Parathyroid adenoma (tissue), 2 donors: ENCODE measurements around the gene ITPR1.
A peak's percentile ranks its signal among the peaks of the same experiment; 100 is the strongest.

Experiments used
- H2AFZ ChIP-seq: fragments of 300-600 bp; sonication (generic); one replicate; pipeline ENCODE4 v1.7.0; 2017; ENCODE audit warnings: antibody characterized with exemption, mild to moderate bottlenecking
- H3K27ac ChIP-seq: fragments of 300-600 bp; sonication (generic); one replicate; pipeline ENCODE4 v1.7.0; 2017
- H3K27me3 ChIP-seq: fragments of 300-600 bp; sonication (generic); one replicate; pipeline ENCODE4 v1.7.0; 2017; ENCODE audit warnings: low read length; ENCODE audit not compliant: control insufficient read depth, insufficient read depth
- H3K36me3 ChIP-seq: fragments of 300-600 bp; sonication (generic); one replicate; pipeline ENCODE4 v1.7.0; 2017; ENCODE audit warnings: low read length; ENCODE audit not compliant: control insufficient read depth, insufficient read depth
- H3K4me1 ChIP-seq: fragments of 300-600 bp; sonication (generic); one replicate; pipeline ENCODE4 v1.7.0; 2017; ENCODE audit warnings: control low read depth
- H3K4me2 ChIP-seq: fragments of 300-600 bp; sonication (generic); one replicate; pipeline ENCODE4 v1.7.0; 2017; ENCODE audit warnings: low read length
- H3K4me3 ChIP-seq: fragments of 300-600 bp; sonication (generic); one replicate; pipeline ENCODE4 v1.7.0; 2017; ENCODE audit warnings: low read depth, low read length
- H3K79me2 ChIP-seq: fragments of 300-600 bp; sonication (generic); one replicate; pipeline ENCODE4 v1.7.0; 2017; ENCODE audit warnings: control low read depth
- H3K9ac ChIP-seq: fragments of 300-600 bp; sonication (generic); one replicate; pipeline ENCODE4 v1.7.0; 2017; ENCODE audit warnings: mild to moderate bottlenecking
- H3K9me3 ChIP-seq: fragments of 300-600 bp; sonication (generic); one replicate; pipeline ENCODE4 v1.7.0; 2017; ENCODE audit warnings: low read length; ENCODE audit not compliant: control insufficient read depth
- TF ChIP-seq, protein P1 (sequence below): fragments of 300-600 bp; sonication (generic); IDR thresholded peaks from one replicate; pipeline ENCODE4 v1.7.0; 2017; ENCODE audit warnings: antibody characterized with exemption, mild to moderate bottlenecking
- donor health status: primary hyperparathyroidism.

ITPR1 gene

DNA sequence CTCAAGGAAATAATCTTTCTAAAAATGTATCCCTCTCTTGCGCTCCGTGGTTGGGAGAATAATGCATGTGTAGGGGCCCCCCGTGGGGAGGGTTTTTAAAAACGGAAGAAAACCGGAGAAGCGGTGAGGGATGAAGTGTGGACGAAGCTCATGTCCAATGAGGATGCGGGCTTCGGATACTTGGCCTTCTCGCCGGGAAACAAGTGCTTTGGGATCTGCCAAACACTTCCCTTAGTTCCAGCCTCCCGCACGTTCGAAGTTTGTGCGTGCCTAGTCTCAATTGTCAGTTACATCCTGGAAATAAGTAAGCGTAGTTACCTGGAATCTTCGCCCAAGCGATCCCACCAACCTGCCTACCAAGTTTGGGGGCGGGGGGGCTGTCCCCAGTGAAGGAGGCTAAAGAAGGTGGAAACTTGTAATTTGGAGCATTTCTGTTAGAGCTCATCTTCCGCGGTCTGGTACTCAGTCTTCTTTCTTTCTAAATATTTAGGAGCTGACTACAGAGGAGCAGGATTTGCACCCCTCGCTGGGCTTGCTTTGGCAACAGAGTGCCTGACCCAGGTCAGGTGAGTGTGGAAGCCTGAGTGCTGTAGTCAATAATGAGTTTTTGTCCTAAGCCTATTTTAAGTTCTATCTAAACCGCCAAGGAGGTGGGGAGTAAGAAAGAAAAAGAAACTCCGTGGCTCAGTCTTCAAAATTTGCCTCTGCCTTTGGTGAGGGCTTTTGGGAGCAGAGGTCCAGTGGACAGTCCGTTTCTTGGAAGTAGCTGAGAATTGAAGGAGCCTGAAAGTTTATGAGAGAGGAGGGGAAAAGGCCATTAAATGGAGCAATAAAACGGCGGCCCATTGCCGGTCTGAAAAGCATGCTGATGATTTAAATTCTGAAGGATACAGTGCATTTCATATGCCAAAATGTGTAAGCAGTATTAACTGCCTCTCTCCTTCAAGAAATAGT, 1.1 kb downstream of the ITPR1 start:
- H3K9ac ChIP-seq = no peak overlapping the region
- H3K4me2 ChIP-seq = peak overlapping the region; percentile 86
- TF ChIP-seq, protein P1, sequence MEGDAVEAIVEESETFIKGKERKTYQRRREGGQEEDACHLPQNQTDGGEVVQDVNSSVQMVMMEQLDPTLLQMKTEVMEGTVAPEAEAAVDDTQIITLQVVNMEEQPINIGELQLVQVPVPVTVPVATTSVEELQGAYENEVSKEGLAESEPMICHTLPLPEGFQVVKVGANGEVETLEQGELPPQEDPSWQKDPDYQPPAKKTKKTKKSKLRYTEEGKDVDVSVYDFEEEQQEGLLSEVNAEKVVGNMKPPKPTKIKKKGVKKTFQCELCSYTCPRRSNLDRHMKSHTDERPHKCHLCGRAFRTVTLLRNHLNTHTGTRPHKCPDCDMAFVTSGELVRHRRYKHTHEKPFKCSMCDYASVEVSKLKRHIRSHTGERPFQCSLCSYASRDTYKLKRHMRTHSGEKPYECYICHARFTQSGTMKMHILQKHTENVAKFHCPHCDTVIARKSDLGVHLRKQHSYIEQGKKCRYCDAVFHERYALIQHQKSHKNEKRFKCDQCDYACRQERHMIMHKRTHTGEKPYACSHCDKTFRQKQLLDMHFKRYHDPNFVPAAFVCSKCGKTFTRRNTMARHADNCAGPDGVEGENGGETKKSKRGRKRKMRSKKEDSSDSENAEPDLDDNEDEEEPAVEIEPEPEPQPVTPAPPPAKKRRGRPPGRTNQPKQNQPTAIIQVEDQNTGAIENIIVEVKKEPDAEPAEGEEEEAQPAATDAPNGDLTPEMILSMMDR = no peak
- H3K27ac ChIP-seq = peak overlapping the region; percentile 91
- H3K36me3 ChIP-seq = no peaks in the 10 kb centered on the region
- H3K4me1 ChIP-seq = peaks cover 8% of the 10 kb centered on the region
- no peaks in the 10 kb centered on the region for H3K9me3 ChIP-seq
- peak overlapping the region; percentile 93 for H3K4me3 ChIP-seq
- H3K79me2 ChIP-seq = peaks cover 2% of the 10 kb centered on the region
- H3K27me3 ChIP-seq = no peaks in the 10 kb centered on the region
- peak overlapping the region; percentile 57 for H2AFZ ChIP-seq

DNA sequence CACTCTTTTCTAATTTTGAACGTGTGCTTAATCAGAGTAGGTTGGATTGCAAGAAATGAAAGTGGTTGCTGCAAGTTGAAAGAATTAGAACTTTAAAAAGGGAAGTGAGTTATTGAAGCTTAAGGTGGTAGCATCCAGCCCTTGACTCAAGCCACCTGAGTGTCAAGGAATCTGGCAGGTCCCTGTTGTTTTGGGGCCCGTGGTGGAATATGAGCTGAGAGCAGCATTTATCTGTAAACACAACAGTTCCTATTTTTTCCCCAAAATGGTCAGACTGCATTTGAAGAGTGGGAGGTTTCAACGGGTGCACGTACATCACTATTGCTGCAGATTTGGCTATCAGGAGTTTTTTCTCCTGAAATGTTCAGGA, 1.7 kb downstream of the ITPR1 start:
- H3K9me3 ChIP-seq = no peaks in the 10 kb centered on the region
- H3K27me3 ChIP-seq = no peaks in the 10 kb centered on the region
- H3K4me1 ChIP-seq = peaks cover 8% of the 10 kb centered on the region
- peak overlapping the region; percentile 86 for H3K4me2 ChIP-seq
- H2AFZ ChIP-seq = peak overlapping the region; percentile 57
- peak overlapping the region; percentile 91 for H3K27ac ChIP-seq
- H3K4me3 ChIP-seq = peak overlapping the region; percentile 93
- H3K79me2 ChIP-seq = peaks cover 2% of the 10 kb centered on the region
- no peak overlapping the region for H3K9ac ChIP-seq
- TF ChIP-seq, protein P1 = no peak
- no peaks in the 10 kb centered on the region for H3K36me3 ChIP-seq

DNA sequence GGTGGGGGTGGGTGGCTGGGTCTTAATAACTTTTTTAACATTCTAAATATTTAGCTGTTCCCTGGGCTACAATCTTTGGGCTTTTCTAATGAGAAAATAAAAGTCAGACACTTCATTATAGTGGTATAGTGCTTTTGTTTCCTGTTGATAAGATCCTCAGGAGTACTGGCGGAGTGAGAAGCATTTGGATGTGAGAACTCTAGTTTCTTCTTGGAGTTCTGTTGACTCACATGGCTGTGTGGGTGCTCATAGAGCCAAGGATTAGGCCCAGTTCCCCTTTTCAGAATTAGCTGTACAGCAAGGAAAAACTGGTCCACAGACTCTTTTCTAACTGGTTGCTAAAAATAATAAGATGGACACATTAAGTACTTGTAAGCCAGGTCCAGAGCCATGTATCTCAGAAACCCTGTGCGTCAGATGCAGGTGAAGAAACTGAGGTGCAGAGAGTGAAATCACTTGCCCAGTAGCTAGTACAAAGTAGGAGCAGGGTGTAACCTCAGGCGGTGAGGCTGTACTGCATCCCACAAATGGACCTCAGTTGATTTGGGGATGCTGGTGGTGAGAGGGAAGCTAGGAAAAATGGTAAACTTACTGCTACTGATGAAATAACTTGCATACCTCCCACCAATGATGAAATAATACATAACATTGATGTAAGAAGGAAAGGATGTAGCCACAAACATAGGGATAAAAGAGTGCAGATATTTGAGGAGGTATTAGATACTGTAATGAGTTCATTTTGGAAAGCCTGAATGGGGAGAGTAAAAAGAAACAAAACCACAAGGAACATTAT, 2.3 kb downstream of the ITPR1 start:
- peak overlapping the region; percentile 93 for H3K4me3 ChIP-seq
- H3K9ac ChIP-seq = no peak overlapping the region
- no peaks in the 10 kb centered on the region for H3K27me3 ChIP-seq
- H3K27ac ChIP-seq = peak overlapping the region; percentile 91
- no peaks in the 10 kb centered on the region for H3K9me3 ChIP-seq
- peak overlapping the region; percentile 86 for H3K4me2 ChIP-seq
- H3K4me1 ChIP-seq = peaks cover 8% of the 10 kb centered on the region
- TF ChIP-seq, protein P1 = no peak
- H2AFZ ChIP-seq = peak overlapping the region; percentile 14
- no peaks in the 10 kb centered on the region for H3K36me3 ChIP-seq
- peaks cover 2% of the 10 kb centered on the region for H3K79me2 ChIP-seq

DNA sequence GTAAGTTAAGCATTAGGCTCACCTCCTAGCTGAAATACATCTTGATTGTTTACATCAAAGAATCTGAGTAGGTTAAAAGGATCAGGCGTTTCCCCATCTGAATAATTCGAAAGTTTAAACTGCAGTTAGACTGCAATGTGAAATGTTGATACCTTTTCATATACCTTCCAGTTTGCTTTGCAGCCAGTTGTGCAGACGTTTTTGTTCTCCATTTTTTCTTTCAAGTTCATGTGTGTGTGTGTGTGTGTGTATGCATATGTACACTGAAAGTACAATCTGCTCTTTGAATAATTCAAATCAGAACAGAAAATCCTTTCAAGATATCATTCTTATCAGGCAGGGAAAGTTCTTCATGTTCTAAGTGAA, 2.9 kb downstream of the ITPR1 start:
- H3K4me2 ChIP-seq = peak overlapping the region; percentile 86
- no peaks in the 10 kb centered on the region for H3K9me3 ChIP-seq
- H3K79me2 ChIP-seq = peaks cover 2% of the 10 kb centered on the region
- peaks cover 8% of the 10 kb centered on the region for H3K4me1 ChIP-seq
- H3K4me3 ChIP-seq = peak overlapping the region; percentile 13
- no peak overlapping the region for H2AFZ ChIP-seq
- no peaks in the 10 kb centered on the region for H3K27me3 ChIP-seq
- no peak overlapping the region for H3K9ac ChIP-seq
- peak overlapping the region; percentile 91 for H3K27ac ChIP-seq
- TF ChIP-seq, protein P1 = no peak
- no peaks in the 10 kb centered on the region for H3K36me3 ChIP-seq
